Measurements from ENCODE around the gene SUN3. TPM values are rescaled to one million over a fixed set of nuclear protein-coding genes. Genes with fewer than 3 reads are reported as not detected.

Gene SUN3
- polyA plus RNA-seq, 2 of the 4 experiments (the other 2 are of a cell fraction), result not detected

- no peak overlapping the region for H3K27ac ChIP-seq
- ChIA-PET POLR2A (no interaction called here), CTCF (interaction anchor here (0.8 to 1.2 kb wide), 3 partner anchors 9 to 154 kb away, joined by 3 to 5 read pairs (median 3); no protein-coding TSS in a partner anchor)
- 0 out of 3 replicates have a peak, but pooled peaks cover 2% of the 10 kb centered on the region for H3K4me1 ChIP-seq
- H3K4me2 ChIP-seq, result no peak overlapping the region
- H3K4me3 ChIP-seq, result no peak overlapping the region
- FAIRE-seq (no peak), DNase-seq (ENCODE audit: low read depth in 1 of 2, low spot score in 1 of 2) (no peak), ATAC-seq (no peak)
- 83% methylated on average over 6 of the region's 6 CpGs for WGBS (ENCODE audit: missing lambda C conversion rate)
- no peaks in the 10 kb centered on the region for H3K9me3 ChIP-seq
- no peak for TF ChIP-seq RARB (CRISPR knock-in tag; IDR thresholded peaks at IDR 0.05)
- no peak for TF ChIP-seq CBX8 (IDR thresholded peaks at IDR 0.05)
- no peak for TF ChIP-seq PBX3 (IDR thresholded peaks at IDR 0.05)
- TF ChIP-seq PHF8 (IDR thresholded peaks at IDR 0.05; ENCODE audit: borderline replicate concordance, low read depth), result no peak
- TF ChIP-seq MYC (IDR thresholded peaks at IDR 0.05; ENCODE audit: borderline replicate concordance, low read length), result no peak
- no peak for TF ChIP-seq POLR2AphosphoS2 (conservative IDR thresholded peaks at IDR 0.05; ENCODE audit: low read length)
- no peak for TF ChIP-seq REST (IDR thresholded peaks at IDR 0.05)
- no peak for TF ChIP-seq MAFK (IDR thresholded peaks at IDR 0.05; ENCODE audit: partially characterized antibody)
- no peak for TF ChIP-seq TP53 (CRISPR knock-in tag; IDR thresholded peaks at IDR 0.05)
- no peak for TF ChIP-seq HOXA7 (CRISPR knock-in tag; IDR thresholded peaks at IDR 0.05)
- no peak for TF ChIP-seq NR3C1 (IDR thresholded peaks at IDR 0.05)
- no peak for TF ChIP-seq ATOH8 (CRISPR knock-in tag; IDR thresholded peaks at IDR 0.05; ENCODE audit: low read depth)
- TF ChIP-seq RFX5 (IDR thresholded peaks at IDR 0.05), result no peak
- no peak for TF ChIP-seq ESRRA (IDR thresholded peaks at IDR 0.05; ENCODE audit: borderline replicate concordance, low read length)
- no peak for TF ChIP-seq E2F6 (IDR thresholded peaks at IDR 0.05; ENCODE audit: borderline replicate concordance, low read depth)
- TF ChIP-seq HEYL (CRISPR knock-in tag; IDR thresholded peaks at IDR 0.05), result no peak
These were observed 72.7 kb downstream of the SUN3 start for GRCh38 chr7:47956220-47956619.

- H3K4me3 ChIP-seq, result no peak overlapping the region
- no peak overlapping the region for H3K4me2 ChIP-seq
- 0 out of 3 replicates have a peak, but pooled peaks cover 3% of the 10 kb centered on the region for H3K4me1 ChIP-seq
- ChIA-PET POLR2A (no interaction called here), CTCF (interaction anchor here (1.5 to 2.6 kb wide), 4 partner anchors 9 to 40 kb away, joined by 4 to 17 read pairs (median 6); no protein-coding TSS in a partner anchor)
- no peak overlapping the region for H3K27ac ChIP-seq
- ATAC-seq (peak in 1 of 2 experiments; percentile 16; a peak in 1 of 6 replicates), DNase-seq (ENCODE audit: low read depth in 1 of 2, low spot score in 1 of 2) (no peak), FAIRE-seq (no peak)
- H3K9me3 ChIP-seq, result no peaks in the 10 kb centered on the region
- TF ChIP-seq ZFP36 (IDR thresholded peaks at IDR 0.05; ENCODE audit: borderline replicate concordance, partially characterized antibody) (no peak), RNF2 (IDR thresholded peaks at IDR 0.05; ENCODE audit: borderline replicate concordance, low read depth) (no peak), ESRRA (IDR thresholded peaks at IDR 0.05; ENCODE audit: borderline replicate concordance, low read length) (no peak), CHD4 (IDR thresholded peaks at IDR 0.05; ENCODE audit: borderline replicate concordance) (no peak), KDM1A (IDR thresholded peaks at IDR 0.05; ENCODE audit: low read depth) (no peak), CBX2 (IDR thresholded peaks at IDR 0.05; ENCODE audit: borderline replicate concordance, low read depth) (no peak), CEBPB (IDR thresholded peaks at IDR 0.05) (no peak)
- over 99% methylated on average over 4 of the region's 4 CpGs for WGBS (ENCODE audit: missing lambda C conversion rate)
These were observed 74.5 kb downstream of the SUN3 start for GRCh38 chr7:47954231-47954911.

Data from A549 (cell line).